Testis (tissue), 2 donors: ENCODE results near the gene KLF7.

ENCODE experiments used
- CTCF ChIP-seq, 3 experiments: fragments of 450-650 bp in 2 of 3; fragments of 200-600 bp in 1 of 3; sonication (generic) in 1 of 3; IDR thresholded peaks; one replicate each; pipeline ENCODE4 v1.5.1; 2016 to 2019; ENCODE audit warnings: antibody characterized with exemption in 3 of 3, mild to moderate bottlenecking in 2 of 3, moderate library complexity in 1 of 3
- POLR2A ChIP-seq: fragments of 450-650 bp; IDR thresholded peaks from one replicate; pipeline ENCODE4 v1.6.1; 2017; ENCODE audit warnings: antibody characterized with exemption, mild to moderate bottlenecking, moderate library complexity

GRCh38 chr2:207202645-207203044 is 36.9 kb upstream of the KLF7 start:
- TF ChIP-seq POLR2A: no peak
- TF ChIP-seq CTCF (IDR thresholded peaks at IDR 0.05): no peak
